Testis (tissue), 2 donors: Measurements from ENCODE around the gene VWA3B.

Experiments used
- CTCF ChIP-seq, 3 experiments: fragments of 450-650 bp in 2 of 3; fragments of 200-600 bp in 1 of 3; sonication (generic) in 1 of 3; IDR thresholded peaks; one replicate each; pipeline ENCODE4 v1.5.1; 2016 to 2019; ENCODE audit warnings: antibody characterized with exemption in 3 of 3, mild to moderate bottlenecking in 2 of 3, moderate library complexity in 1 of 3
- POLR2A ChIP-seq: fragments of 450-650 bp; IDR thresholded peaks from one replicate; pipeline ENCODE4 v1.6.1; 2017; ENCODE audit warnings: antibody characterized with exemption, mild to moderate bottlenecking, moderate library complexity

- TF ChIP-seq CTCF (IDR thresholded peaks at IDR 0.05) (no peak), POLR2A (no peak)
Observed at GRCh38 chr2:98118161-98118560, 31.2 kb downstream of the VWA3B start.
